GM19099 (cell line): Measurements from ENCODE around the gene CLCN6.

Experiments
- POLR2A ChIP-seq: IDR thresholded peaks from 3 replicates; pipeline ENCODE4 v1.6.1; 2011; ENCODE audit warnings: low read depth; ENCODE audit not compliant: insufficient read length; ENCODE audit errors: extremely low read depth

The CLCN6 gene

DNA sequence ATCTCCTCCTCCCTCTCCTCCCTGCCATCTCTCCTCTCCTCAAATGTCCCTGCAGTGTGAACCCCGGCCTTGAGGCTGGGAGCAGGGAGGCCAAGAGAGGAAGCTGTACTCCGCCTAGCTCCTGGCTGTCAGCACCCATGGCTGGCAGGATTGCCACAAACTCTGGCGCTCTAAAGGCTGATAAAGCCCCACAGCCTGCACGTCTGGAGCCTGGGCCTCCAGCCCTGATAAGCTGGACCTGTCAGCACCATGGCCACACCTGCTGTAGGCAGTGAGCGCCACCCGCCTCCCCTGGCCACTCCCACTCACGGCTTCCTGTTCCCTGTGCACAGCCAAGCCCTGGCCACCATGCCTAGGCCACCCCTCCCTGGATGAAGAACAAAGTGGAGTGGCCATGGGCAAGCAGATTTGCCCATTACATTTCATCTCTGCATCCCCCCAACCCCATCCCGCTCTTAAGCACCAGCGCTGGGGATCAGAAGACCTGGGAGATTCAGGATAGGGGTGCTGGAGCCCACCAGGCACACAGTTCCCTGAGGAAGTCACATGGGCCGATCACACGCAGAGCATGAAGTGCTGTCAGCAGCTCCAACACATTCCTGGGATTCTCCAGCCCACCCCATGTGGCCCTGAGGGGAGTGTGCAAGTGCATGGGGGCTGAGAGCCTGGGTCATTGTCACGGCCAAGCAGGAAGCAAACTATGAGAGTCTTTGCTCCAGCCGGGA is 77.0 kb downstream of the CLCN6 start:
- no peak for TF ChIP-seq POLR2A

DNA sequence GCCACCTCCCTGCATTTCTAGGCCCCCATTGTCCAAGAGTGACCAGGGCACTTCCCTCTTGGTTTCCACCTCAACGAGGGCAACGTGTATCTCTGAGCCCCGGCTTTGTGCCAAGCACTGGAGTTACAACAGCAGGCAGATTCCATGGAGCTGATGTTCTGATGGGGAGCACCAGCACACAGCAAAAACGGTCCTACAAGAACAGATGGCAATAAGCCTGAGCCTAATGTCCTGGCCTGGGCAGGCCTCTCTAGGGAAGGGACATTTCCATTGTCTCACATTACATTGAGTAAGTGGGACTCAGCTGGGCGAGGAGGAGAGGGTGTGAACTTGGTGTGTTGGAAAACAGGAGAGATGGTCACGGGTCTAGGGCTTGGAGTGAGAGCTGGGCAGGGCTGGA is 79.9 kb downstream of the CLCN6 start:
- TF ChIP-seq POLR2A = no peak

DNA sequence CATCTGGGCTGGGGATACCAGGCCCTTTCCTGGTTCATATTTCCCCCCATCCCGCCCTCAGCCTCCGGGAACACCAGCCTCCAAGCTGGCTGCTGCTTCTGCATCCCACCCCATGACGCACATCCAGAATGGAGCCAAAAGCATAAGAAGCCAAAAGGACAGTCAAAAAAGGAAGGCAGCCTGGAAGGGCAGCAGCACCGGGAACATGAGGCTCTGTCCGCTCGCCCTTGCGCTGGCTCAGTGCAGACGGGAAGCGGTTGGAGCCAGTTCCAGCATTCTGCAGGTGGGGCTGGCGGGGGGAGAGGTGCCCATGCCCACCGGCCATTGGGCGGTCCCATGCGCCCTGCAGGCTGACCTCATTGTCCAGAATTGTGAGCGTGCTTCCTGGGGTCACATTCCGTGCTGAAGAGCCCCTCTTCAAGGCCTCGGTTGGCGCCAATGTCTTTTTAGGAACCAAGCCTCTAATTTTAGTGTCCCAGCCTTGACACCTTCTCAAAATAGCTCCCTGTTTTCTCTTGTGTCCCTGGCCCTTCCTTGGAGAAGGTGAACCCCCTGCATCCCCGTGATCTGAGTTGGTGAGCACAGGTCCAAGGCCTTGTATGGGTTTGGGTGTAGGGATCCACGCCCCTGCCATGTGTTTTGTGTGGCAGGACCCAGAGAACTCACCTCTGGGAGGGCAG is 81.1 kb downstream of the CLCN6 start:
- TF ChIP-seq POLR2A = no peak

DNA sequence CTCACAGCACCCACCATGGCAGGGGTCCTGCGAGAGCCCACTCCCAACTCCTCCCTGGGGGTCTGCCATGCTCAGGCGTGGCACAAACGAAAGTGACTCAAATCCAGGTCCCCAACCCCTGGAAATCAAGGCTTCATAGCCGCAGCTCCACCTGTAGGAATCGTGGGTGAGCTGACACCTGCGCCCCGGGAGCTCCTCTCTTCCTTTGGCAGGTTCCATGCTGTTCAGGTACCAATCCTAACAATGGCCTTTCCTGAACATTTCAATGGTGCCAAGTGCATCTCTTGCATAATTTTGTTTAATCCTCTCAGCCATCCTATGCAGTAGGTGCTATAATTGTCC is 81.6 kb downstream of the CLCN6 start:
- TF ChIP-seq POLR2A = no peak

DNA sequence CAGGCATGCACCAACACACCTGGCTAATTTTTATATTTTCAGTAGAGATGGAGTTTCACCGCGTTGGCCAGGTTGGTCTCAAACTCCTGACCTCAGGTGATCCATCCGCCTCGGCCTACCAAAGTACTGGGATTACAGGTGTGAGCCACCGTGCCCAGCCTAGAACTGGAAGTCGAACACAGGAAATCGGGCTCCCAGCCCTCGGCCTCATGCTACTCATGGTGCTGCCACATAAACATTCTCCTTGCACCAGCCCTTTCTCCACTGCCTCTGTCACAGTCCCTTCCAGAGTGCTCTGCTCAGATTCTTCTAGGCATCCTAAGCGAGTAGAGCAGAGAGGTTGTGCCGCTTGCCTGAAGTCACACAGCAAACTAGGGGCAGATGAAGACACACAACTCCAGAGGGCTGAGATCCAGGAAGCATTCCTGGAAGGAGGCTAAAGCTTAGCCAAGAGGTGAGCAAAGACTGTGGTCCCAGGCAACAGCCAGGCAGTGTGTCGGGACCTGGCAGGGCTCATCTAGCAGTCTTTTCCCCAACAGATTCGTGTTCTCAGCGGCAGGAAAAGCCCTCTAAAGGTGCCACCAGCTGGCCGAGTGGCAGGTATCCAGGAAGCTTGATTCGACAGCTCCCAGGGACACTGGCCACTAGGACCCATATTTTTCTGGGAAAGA is 82.3 kb downstream of the CLCN6 start:
- no peak for TF ChIP-seq POLR2A

DNA sequence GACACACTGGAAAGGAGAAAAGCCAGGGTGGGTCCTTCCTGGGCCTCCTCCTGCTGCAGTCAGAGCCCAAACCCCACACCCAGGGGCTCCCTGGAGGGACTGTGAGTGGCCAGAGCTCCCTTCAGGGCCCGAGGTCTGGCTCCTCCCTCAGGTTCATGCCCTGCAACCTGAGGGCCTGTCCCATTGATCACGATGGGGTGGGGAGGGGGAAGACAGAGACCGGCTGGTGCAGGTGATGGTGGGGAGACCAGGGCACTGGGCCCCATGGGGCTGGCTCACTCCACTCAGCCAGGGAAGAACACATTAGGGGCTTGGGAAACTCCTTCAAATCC is 82.9 kb downstream of the CLCN6 start:
- TF ChIP-seq POLR2A = no peak

DNA sequence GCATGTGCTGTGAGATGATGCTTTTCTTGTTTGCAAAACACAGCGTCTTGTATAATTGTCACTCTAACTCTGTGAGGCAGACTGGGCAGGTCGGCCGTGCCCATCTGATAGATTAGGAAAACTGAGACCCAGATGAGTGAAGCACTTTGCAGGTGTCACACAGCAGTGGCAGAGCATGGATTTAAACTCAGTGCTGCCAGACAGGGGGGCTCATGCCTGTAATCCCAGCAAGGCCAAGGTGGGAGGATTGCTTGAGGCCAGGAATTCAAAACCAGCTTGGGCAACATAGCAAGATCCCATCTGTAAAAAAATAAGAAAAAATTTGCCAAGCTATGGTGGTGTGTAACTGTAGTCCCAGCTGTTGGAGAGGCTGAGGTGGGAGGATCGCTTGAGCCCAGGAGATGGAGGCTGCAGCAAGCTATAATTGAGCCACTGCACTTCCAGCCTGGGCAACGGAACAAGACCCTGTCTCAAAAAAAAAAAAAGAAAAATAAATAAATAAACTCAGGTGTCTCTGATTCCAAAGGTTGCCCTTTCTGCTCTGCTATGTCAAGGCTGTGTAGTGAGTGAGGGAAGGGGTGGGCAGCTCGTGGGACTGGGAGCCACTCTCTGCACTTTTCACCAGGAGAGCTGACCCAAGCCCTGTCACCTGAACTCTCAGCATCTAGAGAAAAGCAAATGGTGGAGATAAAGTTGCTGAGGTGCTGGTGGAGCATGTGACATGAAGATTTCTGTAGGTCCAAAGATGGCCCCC is 85.6 kb downstream of the CLCN6 start:
- no peak for TF ChIP-seq POLR2A
